HepG2 (cell line): ENCODE results near the gene RPS6KC1. TPM values are rescaled to one million over a fixed set of nuclear protein-coding genes. Genes with fewer than 3 reads are reported as not detected.

ENCODE experiments used
- ATAC-seq: fragments of 200-7000 bp; cut with Tn5 transposase; 3 replicates; pipeline ENCODE4 v1.9.1; 2020; ENCODE audit warnings: mild to moderate bottlenecking, moderate library complexity
- BruUV-seq: library from RNA; stranded (reverse); fragments of 400-500 nt; replicated peaks from 2 replicates; lab custom pipeline; 2021; lab: Mats Ljungman, UMichigan
- CTCF ChIA-PET: fragments of 300-600 bp; formaldehyde crosslinking; extraction: SDS; loops from one replicate; lab custom pipeline; 2021; ENCODE audit warnings: low total read pairs, inconsistent platforms, low intra/inter-chr PET ratio; lab: Yijun Ruan, JAX
- POLR2A ChIA-PET: fragments of 350-600 bp; sonication (Branson Sonifier 250); formaldehyde crosslinking; loops from one replicate; lab custom pipeline; 2020; ENCODE audit warnings: antibody characterized with exemption, inconsistent platforms; lab: Yijun Ruan, JAX
- DNase-seq: peaks from one replicate; pipeline ENCODE4 v3.0.0-alpha.2; 2015; ENCODE audit warnings: low spot score
- FAIRE-seq: peaks from 3 replicates; lab custom pipeline; 2011; peaks lifted over from hg19 to GRCh38; lab: Jason Lieb, UNC
- H2AFZ ChIP-seq: one replicate; pipeline ENCODE4 v1.6.1; 2011; ENCODE audit warnings: low read length, inconsistent platforms
- H3K27ac ChIP-seq: fragments of 300-600 bp; 3 replicates; pipeline ENCODE4 v1.8.0; 2011; ENCODE audit warnings: mixed run types, mild to moderate bottlenecking, mixed read lengths, low read length, inconsistent platforms; ENCODE audit not compliant: insufficient read depth; ENCODE audit errors: extremely low read length
- H3K27me3 ChIP-seq, 2 experiments: fragments of 200-600 bp in 1 of 2; 2 replicates in 1 of 2; 3 replicates in 1 of 2; pipeline versions ENCODE4 v1.6.0 to v1.8.0; 2011; ENCODE audit warnings: low read length in 2 of 2, mild to moderate bottlenecking in 2 of 2, moderate library complexity in 2 of 2, inconsistent platforms in 1 of 2; ENCODE audit not compliant: insufficient read depth in 2 of 2, control insufficient read depth in 1 of 2
- H3K36me3 ChIP-seq, 2 experiments: fragments of 200-600 bp in 1 of 2; replicated peaks in 1 of 2; 2 replicates in 1 of 2; 3 replicates in 1 of 2; pipeline versions ENCODE4 v1.5.1 to v1.8.0; 2011; ENCODE audit warnings: low read length in 2 of 2, inconsistent platforms in 1 of 2; ENCODE audit not compliant: insufficient read depth in 2 of 2, control insufficient read depth in 1 of 2
- H3K4me1 ChIP-seq: 2 replicates; pipeline ENCODE4 v1.5.1; 2012; ENCODE audit warnings: low read length, inconsistent platforms; ENCODE audit not compliant: insufficient read depth
- H3K4me2 ChIP-seq: 2 replicates; pipeline ENCODE4 v1.6.0; 2011; ENCODE audit warnings: low read depth, low read length, inconsistent platforms
- H3K4me3 ChIP-seq, 3 experiments: fragments of 200-600 bp in 1 of 3; sonication (generic), shearing (Covaris generic) in 1 of 3; replicated peaks in 1 of 3; 2 replicates each; pipeline ENCODE4 v1.5.1; 2011 to 2016; ENCODE audit warnings: low read length in 3 of 3, inconsistent platforms in 2 of 3, low read depth in 2 of 3, mild to moderate bottlenecking in 2 of 3, control low read depth in 1 of 3, mixed read lengths in 1 of 3; ENCODE audit not compliant: insufficient read depth in 1 of 3
- H3K79me2 ChIP-seq: one replicate; pipeline ENCODE4 v1.6.1; 2011; ENCODE audit warnings: low read length, inconsistent platforms; ENCODE audit not compliant: insufficient read depth
- H3K9ac ChIP-seq: 2 replicates; pipeline ENCODE4 v1.6.0; 2011; ENCODE audit warnings: mild to moderate bottlenecking, low read depth, low read length, inconsistent platforms; ENCODE audit not compliant: insufficient read depth
- H3K9me3 ChIP-seq: 2 replicates; pipeline ENCODE4 v1.5.1; 2012; ENCODE audit warnings: mild to moderate bottlenecking, low read length
- H4K20me1 ChIP-seq: 2 replicates; pipeline ENCODE4 v1.6.0; 2011; ENCODE audit warnings: inconsistent platforms, mild to moderate bottlenecking, low read length, moderate library complexity; ENCODE audit not compliant: insufficient read depth
- ADNP ChIP-seq: sonication (generic); formaldehyde crosslinking; IDR thresholded peaks from 2 replicates; pipeline ENCODE4 v1.4.0; 2020; ENCODE audit warnings: missing genetic modification reagents
- ARID5B ChIP-seq: IDR thresholded peaks from 2 replicates; pipeline ENCODE4 v1.4.0; 2020; ENCODE audit warnings: mild to moderate bottlenecking, missing genetic modification reagents
- CAMTA2 ChIP-seq: sonication (generic); formaldehyde crosslinking; IDR thresholded peaks from 2 replicates; pipeline ENCODE4 v1.4.0; 2020; ENCODE audit warnings: mild to moderate bottlenecking, missing genetic modification reagents, borderline replicate concordance
- FOXA3 ChIP-seq: IDR thresholded peaks from 2 replicates; pipeline ENCODE4 v1.6.1; 2016; ENCODE audit warnings: missing genetic modification reagents, missing compliant biosample characterization
- FOXP4 ChIP-seq: sonication (generic); formaldehyde crosslinking; IDR thresholded peaks from 2 replicates; pipeline ENCODE4 v1.4.0; 2020; ENCODE audit warnings: missing genetic modification reagents
- GABPA ChIP-seq, 2 experiments: IDR thresholded peaks; 2 replicates each; pipeline ENCODE4 v1.6.1; 2011 to 2016; ENCODE audit warnings: low read depth in 2 of 2, low read length in 1 of 2, missing biosample characterization in 1 of 2, missing genetic modification characterization in 1 of 2
- KAT8 ChIP-seq: IDR thresholded peaks from 2 replicates; pipeline ENCODE4 v1.6.1; 2016; ENCODE audit warnings: missing genetic modification reagents, missing compliant biosample characterization
- MAFK ChIP-seq, 2 experiments: IDR thresholded peaks in 1 of 2; conservative IDR thresholded peaks in 1 of 2; 2 replicates each; pipeline ENCODE4 v1.6.1; 2011; ENCODE audit warnings: improper control_type of control experiment in 2 of 2, low read length in 2 of 2
- SKI ChIP-seq: fragments of 450-650 bp; IDR thresholded peaks from one replicate; pipeline ENCODE4 v1.6.1; 2018; ENCODE audit warnings: mild to moderate bottlenecking; ENCODE audit not compliant: partially characterized antibody
- SPEN ChIP-seq: sonication (generic); formaldehyde crosslinking; IDR thresholded peaks from 2 replicates; pipeline ENCODE4 v1.5.1; 2020; ENCODE audit warnings: low read depth, mild to moderate bottlenecking, missing genetic modification reagents
- ZFX ChIP-seq: sonication (generic); formaldehyde crosslinking; IDR thresholded peaks from 2 replicates; pipeline ENCODE4 v1.4.0; 2020; ENCODE audit warnings: mild to moderate bottlenecking, low read depth, missing genetic modification reagents, moderate library complexity
- ZMYM4 ChIP-seq: sonication (generic); formaldehyde crosslinking; IDR thresholded peaks from 2 replicates; pipeline ENCODE4 v1.8.1; 2023; ENCODE audit warnings: mild to moderate bottlenecking, missing genetic modification reagents
- ZNF333 ChIP-seq: sonication (generic); formaldehyde crosslinking; IDR thresholded peaks from 2 replicates; pipeline ENCODE4 v1.4.0; 2020; ENCODE audit warnings: mild to moderate bottlenecking, missing genetic modification reagents, borderline replicate concordance
- ZNF557 ChIP-seq: sonication (generic); formaldehyde crosslinking; IDR thresholded peaks from 2 replicates; pipeline ENCODE4 v1.4.0; 2020; ENCODE audit warnings: missing genetic modification reagents
- ZNF577 ChIP-seq: sonication (generic); formaldehyde crosslinking; IDR thresholded peaks from 2 replicates; pipeline ENCODE4 v1.4.0; 2020; ENCODE audit warnings: mild to moderate bottlenecking, low read depth, missing genetic modification reagents, borderline replicate concordance
- ZNF607 ChIP-seq: sonication (generic); formaldehyde crosslinking; IDR thresholded peaks from 2 replicates; pipeline ENCODE4 v1.5.1; 2020; ENCODE audit warnings: missing genetic modification reagents, mild to moderate bottlenecking, borderline replicate concordance
- ZNF644 ChIP-seq: IDR thresholded peaks from 2 replicates; pipeline ENCODE4 v1.6.1; 2016; ENCODE audit warnings: low read depth
- ZNF773 ChIP-seq: sonication (generic); formaldehyde crosslinking; IDR thresholded peaks from 2 replicates; pipeline ENCODE4 v1.4.0; 2020; ENCODE audit warnings: missing genetic modification reagents, borderline replicate concordance
- ZSCAN20 ChIP-seq: sonication (generic); formaldehyde crosslinking; IDR thresholded peaks from 2 replicates; pipeline ENCODE4 v1.4.0; 2020; ENCODE audit warnings: missing genetic modification reagents, mild to moderate bottlenecking, borderline replicate concordance
- ZSCAN9 ChIP-seq: IDR thresholded peaks from 2 replicates; pipeline ENCODE4 v1.6.1; 2016; ENCODE audit warnings: borderline replicate concordance
- ZZZ3 ChIP-seq: sonication (generic); formaldehyde crosslinking; IDR thresholded peaks from 2 replicates; pipeline ENCODE4 v1.4.0; 2020; ENCODE audit warnings: missing genetic modification reagents, mild to moderate bottlenecking, borderline replicate concordance
- whole genome bisulfite sequencing: methylation state at CpG from one replicate; pipeline ENCODE4 v1.1.6; 2017; ENCODE audit warnings: low lambda C conversion rate; 5-methylcytosine and 5-hydroxymethylcytosine counted together
- in situ Hi-C: cut with HindIII; loops from 2 replicates; pipeline ENCODE4 v1.10.0; 2017; ENCODE audit warnings: low pct_unique_long_range_greater_than_20kb; ENCODE audit not compliant: extremely low pct_ligation_motif_present
- intact Hi-C: fragments of 100-400 bp; cut with micrococcal nuclease; formaldehyde crosslinking; loops from one replicate; pipeline ENCODE4 v1.10.0; 2022; ENCODE audit not compliant: unreplicated experiment
- polyA plus RNA-seq, 8 experiments: library from polyadenylated mRNA; depleted of rRNA in 3 of 8; stranded (reverse) in 7 of 8; unstranded in 1 of 8; fragments of >200 nt; fragmentation: Illumina TruSeq in 4 of 8; extraction: Trizol in 4 of 8; gene quantifications; 2 replicates each; pipeline versions ENCODE4 v1.2.1 to v1.2.3, GENCODE V29; 2011 to 2016; ENCODE audit warnings: low read depth in 4 of 8, missing spikeins in 1 of 8, mixed read lengths in 1 of 8; ENCODE audit not compliant: insufficient read depth in 1 of 8
- total RNA-seq, 5 experiments: library from RNA; depleted of rRNA; stranded (reverse); fragments of >200 nt; fragmentation: Illumina TruSeq; extraction: Trizol; gene quantifications; 2 replicates each; pipeline ENCODE4 v1.2.3, GENCODE V29; 2016; ENCODE audit warnings: low read depth in 1 of 5

Gene RPS6KC1
- total and polyA plus RNA-seq, 2 of the 13 experiments (the other 11 are each of a cell fraction or from before 2014, with no cell fraction given): 11.0 to 25.2 TPM

GRCh38 chr1:213277036-213277435, 226.0 kb downstream of the RPS6KC1 start:
- in situ Hi-C loops (no loop called here), intact Hi-C loops (loop anchor here (5.0 kb wide), 1 partner anchor 95 kb away; no protein-coding TSS in a partner anchor)
- no TSS peak for BruUV-seq
- H3K9me3 ChIP-seq: no peaks in the 10 kb centered on the region
- ChIA-PET POLR2A (no interaction called here), CTCF (no interaction called here)
- no peaks in the 10 kb centered on the region for H3K27me3 ChIP-seq
- H3K4me2 ChIP-seq: no peak overlapping the region; the same call in 1 of the 2 replicates
- peak; percentile 29; the same call in 1 of the 3 replicates for ATAC-seq
- peak overlapping the region; percentile 47 for H3K27ac ChIP-seq
- H3K36me3 ChIP-seq: no peaks in the 10 kb centered on the region
- 63% methylated on average over 2 of the region's 2 CpGs for WGBS
- H2AFZ ChIP-seq: no peak overlapping the region
- no peak overlapping the region for H3K9ac ChIP-seq
- H3K4me3 ChIP-seq: no peak overlapping the region
- peak; percentile 45 for DNase-seq
- peaks cover 74% of the 10 kb centered on the region for H3K4me1 ChIP-seq
- FAIRE-seq: no peak
- no peaks in the 10 kb centered on the region for H4K20me1 ChIP-seq
- H3K79me2 ChIP-seq: no peaks in the 10 kb centered on the region
- TF ChIP-seq ZNF557 (no peak), ZSCAN20 (CRISPR knock-in tag) (no peak), SKI (no peak), ZMYM4 (CRISPR knock-in tag) (no peak), ZNF333 (CRISPR knock-in tag) (no peak), GABPA (IDR thresholded peaks at IDR 0.05; ENCODE audit: low read depth, low read length) (no peak), GABPA (CRISPR knock-in tag; IDR thresholded peaks at IDR 0.05; ENCODE audit: low read depth) (no peak), FOXP4 (CRISPR knock-in tag) (0 out of 2 replicates have a peak, but pooled peaks have one; percentile 34), ADNP (CRISPR knock-in tag) (no peak), ARID5B (CRISPR knock-in tag) (peak; percentile 68), SPEN (CRISPR knock-in tag) (no peak), ZNF773 (CRISPR knock-in tag) (no peak), FOXA3 (CRISPR knock-in tag) (peak; percentile 61), ZNF607 (CRISPR knock-in tag) (no peak), MAFK (conservative IDR thresholded peaks at IDR 0.05 in 1 of 2, IDR thresholded peaks at IDR 0.05 in 1 of 2; ENCODE audit: low read length in 2 of 2) (peak; percentile 59 to 77), ZSCAN9 (CRISPR knock-in tag) (0 out of 2 replicates have a peak, but pooled peaks have one; percentile 19), ZNF577 (no peak), ZNF644 (no peak), ZFX (no peak), CAMTA2 (CRISPR knock-in tag) (no peak), ZZZ3 (CRISPR knock-in tag) (no peak), KAT8 (CRISPR knock-in tag) (no peak)
